ENCODE results near the gene RFC1.

- TF ChIP-seq MAX (IDR thresholded peaks at IDR 0.05; ENCODE audit: low read depth, low read length) (no peak), POLR2A (IDR thresholded peaks at IDR 0.05; ENCODE audit: extremely low read depth, insufficient read length) (no peak), CTCF (IDR thresholded peaks at IDR 0.05; ENCODE audit: low read depth, low read length) (no peak), MYC (IDR thresholded peaks at IDR 0.05; ENCODE audit: low read depth, low read length) (no peak)
Measured at GRCh38 chr4:39320381-39321115, 45.6 kb downstream of the RFC1 start.
